HL-60 (cell line): ENCODE results near the gene PNLIPRP1.

Experiments used
- CTCF ChIP-seq: IDR thresholded peaks from one replicate; pipeline ENCODE4 v1.5.1; 2011; ENCODE audit warnings: low read length, control low read depth, inconsistent platforms; ENCODE audit not compliant: insufficient read depth
- REST ChIP-seq: IDR thresholded peaks from 2 replicates; pipeline ENCODE4 v1.6.1; 2012; ENCODE audit warnings: low read depth; ENCODE audit not compliant: insufficient replicate concordance

GRCh38 chr10:116574797-116575196 lies 16.0 kb upstream of the PNLIPRP1 start:
- TF ChIP-seq CTCF (no peak), REST (no peak)
